ENCODE measurements around the gene CDK14.

DNA sequence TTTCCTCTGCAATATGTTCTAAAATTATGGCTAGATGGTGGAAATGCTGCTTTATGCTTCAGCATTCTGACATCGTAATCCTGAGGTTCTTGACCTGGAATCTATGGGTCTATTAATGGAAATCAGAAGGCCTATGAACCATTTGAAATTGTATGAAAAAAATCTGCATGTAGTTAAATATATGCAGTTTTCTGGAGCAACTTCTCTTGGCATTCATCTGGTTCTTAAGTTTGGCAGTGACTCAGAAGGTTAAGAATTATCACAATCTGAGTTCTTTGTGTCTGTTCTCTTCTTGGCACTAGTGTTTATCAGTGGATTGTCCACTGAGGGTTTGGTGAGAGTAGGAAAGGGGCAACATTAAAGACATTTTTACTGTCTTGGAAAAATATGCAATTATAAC lies 597.0 kb downstream of the CDK14 start:
- TF ChIP-seq POLR2AphosphoS5 (IDR thresholded peaks at IDR 0.05; ENCODE audit: borderline replicate concordance, low read depth, low read length): no peak
- no peak for TF ChIP-seq EZH2 (IDR thresholded peaks at IDR 0.05)
- no peak for TF ChIP-seq FOXP2 (optimal IDR thresholded peaks at IDR 0.05; ENCODE audit: control extremely low read depth, extremely low read length, insufficient read depth)

Measured in SK-N-MC (cell line).